Thymus (tissue), 11 donors: ENCODE results near the gene ZNF630. TPM values are rescaled to one million over a fixed set of nuclear protein-coding genes. Genes with fewer than 3 reads are reported as not detected.
"Not testable (repeated sequence)": the region's sequence is repeated elsewhere in the genome, so short reads cannot be mapped to it uniquely, and the experiment has no call there.

Source experiments
- DNase-seq, 9 donors: peaks; one replicate each; pipeline ENCODE4 v3.0.0-alpha.2; 2013; ENCODE audit warnings: low spot score in 9 of 9, low read depth in 6 of 9, missing footprints in 1 of 9
- H3K27ac ChIP-seq, 2 donors: one replicate each; pipeline ENCODE4 v1.5.1; 2013; ENCODE audit warnings: control low read depth in 1 of 2, low read depth in 1 of 2, low read length in 1 of 2, mild to moderate bottlenecking in 1 of 2, moderate library complexity in 1 of 2
- H3K27me3 ChIP-seq, 2 donors: one replicate each; pipeline ENCODE4 v1.5.1; 2013; ENCODE audit warnings: low read length in 1 of 2; ENCODE audit not compliant: control insufficient read depth in 2 of 2, insufficient read depth in 1 of 2
- H3K36me3 ChIP-seq, 2 donors: one replicate each; pipeline ENCODE4 v1.5.1; 2013; ENCODE audit warnings: low read length in 1 of 2, mild to moderate bottlenecking in 1 of 2, moderate library complexity in 1 of 2; ENCODE audit not compliant: control insufficient read depth in 2 of 2, insufficient read depth in 2 of 2
- H3K4me1 ChIP-seq, 2 donors: one replicate each; pipeline ENCODE4 v1.5.1; 2013; ENCODE audit warnings: low read length in 2 of 2; ENCODE audit not compliant: control insufficient read depth in 2 of 2, insufficient read depth in 2 of 2
- H3K4me3 ChIP-seq, 2 donors: one replicate each; pipeline ENCODE4 v1.5.1; 2013; ENCODE audit warnings: low read length in 2 of 2, control low read depth in 1 of 2, mild to moderate bottlenecking in 1 of 2
- H3K9me3 ChIP-seq, 2 donors: one replicate each; pipeline ENCODE4 v1.5.1; 2013; ENCODE audit warnings: low read length in 1 of 2, mild to moderate bottlenecking in 1 of 2; ENCODE audit not compliant: control insufficient read depth in 2 of 2, insufficient read depth in 1 of 2
- WGBS: extraction: QIAGEN DNeasy Blood & Tissue Kit; methylation state at CpG from one replicate; pipeline ENCODE4 v1.1.7; 2013; 5-methylcytosine and 5-hydroxymethylcytosine counted together
- polyA plus RNA-seq: library from polyadenylated mRNA; stranded (reverse); fragments of 200-250 nt; gene quantifications from one replicate; pipeline ENCODE4 v1.2.3, GENCODE V29; 2013
- total RNA-seq: library from RNA; stranded (reverse); fragments of 120-200 nt; gene quantifications from one replicate; pipeline ENCODE4 v1.2.4, GENCODE V29; 2013
- donor health status: healthy.

ZNF630 gene
- total and polyA plus RNA-seq, 2 donors: 1.3 to 1.7 TPM

- DNase-seq: no peak
- H3K4me1 ChIP-seq: no peaks in the 10 kb centered on the region
- H3K9me3 ChIP-seq: no peaks in the 10 kb centered on the region
- H3K27ac ChIP-seq: no peak overlapping the region
- no peaks in the 10 kb centered on the region for H3K36me3 ChIP-seq
- WGBS: 98% methylated on average over 4 of the region's 4 CpGs
- H3K4me3 ChIP-seq: no peak overlapping the region
- no peaks in the 10 kb centered on the region for H3K27me3 ChIP-seq
These were observed 28.4 kb downstream of the ZNF630 start for GRCh38 chrX:48043056-48043455.

- no peak overlapping the region for H3K4me3 ChIP-seq
- 93% methylated on average over 4 of the region's 4 CpGs for WGBS
- H3K27ac ChIP-seq: no peak overlapping the region
- DNase-seq: no peak
- no peaks in the 10 kb centered on the region for H3K4me1 ChIP-seq
- no peaks in the 10 kb centered on the region for H3K27me3 ChIP-seq
- no peaks in the 10 kb centered on the region for H3K36me3 ChIP-seq
- H3K9me3 ChIP-seq: no peaks in the 10 kb centered on the region
These were observed 35.5 kb downstream of the ZNF630 start for GRCh38 chrX:48035891-48036290.

- not testable (repeated sequence) for H3K36me3 ChIP-seq, H3K27ac ChIP-seq, DNase-seq, H3K9me3 ChIP-seq, H3K4me1 ChIP-seq, H3K4me3 ChIP-seq, H3K27me3 ChIP-seq
- 97% methylated on average over 10 of the region's 10 CpGs for WGBS
These were observed 40.7 kb downstream of the ZNF630 start for GRCh38 chrX:48030641-48031173.

- no peaks in the 10 kb centered on the region for H3K36me3 ChIP-seq
- H3K27ac ChIP-seq: no peak overlapping the region
- H3K4me1 ChIP-seq: no peaks in the 10 kb centered on the region
- no peak overlapping the region for H3K4me3 ChIP-seq
- no peaks in the 10 kb centered on the region for H3K9me3 ChIP-seq
- no peaks in the 10 kb centered on the region for H3K27me3 ChIP-seq
- 98% methylated on average over 10 of the region's 10 CpGs for WGBS
- DNase-seq: no peak
These were observed 41.2 kb downstream of the ZNF630 start for GRCh38 chrX:48030237-48030636.

- no peak overlapping the region for H3K27ac ChIP-seq
- H3K4me1 ChIP-seq: no peaks in the 10 kb centered on the region
- no peaks in the 10 kb centered on the region for H3K36me3 ChIP-seq
- no peak for DNase-seq
- no peak overlapping the region for H3K4me3 ChIP-seq
- H3K9me3 ChIP-seq: no peaks in the 10 kb centered on the region
- no peaks in the 10 kb centered on the region for H3K27me3 ChIP-seq
- WGBS: 99% methylated on average over 8 of the region's 8 CpGs
These were observed 43.3 kb downstream of the ZNF630 start for GRCh38 chrX:48028091-48028490.

- not testable (repeated sequence) for H3K4me3 ChIP-seq, H3K27me3 ChIP-seq, H3K4me1 ChIP-seq, H3K36me3 ChIP-seq, DNase-seq, H3K9me3 ChIP-seq, H3K27ac ChIP-seq
- WGBS: 91% methylated on average over 3 of the region's 4 CpGs
These were observed 43.9 kb downstream of the ZNF630 start for GRCh38 chrX:48027545-48027944.

- peak in 7 of 9 donors; percentile 37 to 79 (median 48) for DNase-seq
- H3K27ac ChIP-seq: no peak overlapping the region
- H3K4me1 ChIP-seq: peaks cover 0 to 5% of the 10 kb centered on the region in 2 donors
- no peaks in the 10 kb centered on the region for H3K9me3 ChIP-seq
- H3K27me3 ChIP-seq: no peaks in the 10 kb centered on the region
- H3K36me3 ChIP-seq: no peaks in the 10 kb centered on the region
- WGBS: 7% methylated on average over 7 of the region's 7 CpGs
- H3K4me3 ChIP-seq: no peak overlapping the region
These were observed 45.9 kb downstream of the ZNF630 start for GRCh38 chrX:48025561-48025960.

- over 99% methylated on average over 3 of the region's 3 CpGs for WGBS
- Histone ChIP-seq H3K9me3 (no peaks in the 10 kb centered on the region), H3K4me1 (peaks cover 0 to 7% of the 10 kb centered on the region in 2 donors), H3K27ac (no peak overlapping the region), H3K27me3 (no peaks in the 10 kb centered on the region), H3K4me3 (no peak overlapping the region), H3K36me3 (no peaks in the 10 kb centered on the region)
- no peak for DNase-seq
These were observed 48.7 kb downstream of the ZNF630 start for GRCh38 chrX:48022738-48023137.

GRCh38 chrX:48022100-48022499 is 49.3 kb downstream of the ZNF630 start:
- Histone ChIP-seq H3K27me3 (no peaks in the 10 kb centered on the region), H3K27ac (no peak overlapping the region), H3K9me3 (no peaks in the 10 kb centered on the region), H3K36me3 (no peaks in the 10 kb centered on the region), H3K4me3 (no peak overlapping the region), H3K4me1 (peaks cover 0 to 7% of the 10 kb centered on the region in 2 donors)
- DNase-seq: no peak
- 100% methylated on average over 3 of the region's 3 CpGs for WGBS
